Neutrophil (primary cell): ENCODE measurements around the gene JCHAIN.

Experiments used
- H3K27ac ChIP-seq: fragments of 200-600 bp; sonication (generic); 2 replicates; pipeline ENCODE4 v1.5.1; 2016; ENCODE audit warnings: mild to moderate bottlenecking, moderate library complexity
- H3K27me3 ChIP-seq: fragments of 200-600 bp; sonication (generic); 2 replicates; pipeline ENCODE4 v1.6.0; 2016; ENCODE audit warnings: mild to moderate bottlenecking
- H3K36me3 ChIP-seq: fragments of 200-600 bp; sonication (generic); 2 replicates; pipeline ENCODE4 v1.5.1; 2017
- H3K4me1 ChIP-seq, 2 experiments: fragments of 200-600 bp in 1 of 2; sonication (generic) in 1 of 2; 1 replicate in 1 of 2; 2 replicates in 1 of 2; pipeline versions ENCODE4 v1.5.1 to v1.6.1; 2013 to 2016; ENCODE audit warnings: low read depth in 1 of 2, low read length in 1 of 2, mild to moderate bottlenecking in 1 of 2, moderate library complexity in 1 of 2; ENCODE audit not compliant: control insufficient read depth in 1 of 2, insufficient read depth in 1 of 2
- H3K4me3 ChIP-seq, 2 experiments: fragments of 200-600 bp in 1 of 2; sonication (generic) in 1 of 2; 1 replicate in 1 of 2; 2 replicates in 1 of 2; pipeline ENCODE4 v1.5.1; 2013 to 2016; ENCODE audit warnings: low read depth in 1 of 2, low read length in 1 of 2, mild to moderate bottlenecking in 1 of 2, moderate library complexity in 1 of 2
- H3K9me3 ChIP-seq: fragments of 200-600 bp; sonication (generic); 2 replicates; pipeline ENCODE4 v1.5.1; 2016
- CTCF ChIP-seq: fragments of 200-600 bp; sonication (generic); IDR thresholded peaks from 2 replicates; pipeline ENCODE4 v1.5.1; 2016; ENCODE audit warnings: antibody characterized with exemption

The JCHAIN gene

GRCh38 chr4:70623323-70623722 lies 43.0 kb downstream of the JCHAIN start:
- H3K27ac ChIP-seq, result no peak overlapping the region
- no peaks in the 10 kb centered on the region for H3K4me1 ChIP-seq
- no peaks in the 10 kb centered on the region for H3K36me3 ChIP-seq
- no peaks in the 10 kb centered on the region for H3K9me3 ChIP-seq
- H3K4me3 ChIP-seq, result no peak overlapping the region
- H3K27me3 ChIP-seq, result no peaks in the 10 kb centered on the region
- TF ChIP-seq CTCF, result no peak

- no peaks in the 10 kb centered on the region for H3K4me1 ChIP-seq
- no peak for TF ChIP-seq CTCF
- no peaks in the 10 kb centered on the region for H3K36me3 ChIP-seq
- H3K27me3 ChIP-seq, result no peaks in the 10 kb centered on the region
- no peaks in the 10 kb centered on the region for H3K9me3 ChIP-seq
- no peak overlapping the region for H3K4me3 ChIP-seq
- no peak overlapping the region for H3K27ac ChIP-seq
Observed at GRCh38 chr4:70619778-70620177, 46.5 kb downstream of the JCHAIN start.

- Histone ChIP-seq H3K9me3 (no peaks in the 10 kb centered on the region), H3K27ac (no peak overlapping the region), H3K36me3 (no peaks in the 10 kb centered on the region), H3K4me1 (no peaks in the 10 kb centered on the region), H3K27me3 (no peaks in the 10 kb centered on the region), H3K4me3 (no peak overlapping the region)
- TF ChIP-seq CTCF, result no peak
Observed at GRCh38 chr4:70619288-70619687, 47.0 kb downstream of the JCHAIN start.

DNA sequence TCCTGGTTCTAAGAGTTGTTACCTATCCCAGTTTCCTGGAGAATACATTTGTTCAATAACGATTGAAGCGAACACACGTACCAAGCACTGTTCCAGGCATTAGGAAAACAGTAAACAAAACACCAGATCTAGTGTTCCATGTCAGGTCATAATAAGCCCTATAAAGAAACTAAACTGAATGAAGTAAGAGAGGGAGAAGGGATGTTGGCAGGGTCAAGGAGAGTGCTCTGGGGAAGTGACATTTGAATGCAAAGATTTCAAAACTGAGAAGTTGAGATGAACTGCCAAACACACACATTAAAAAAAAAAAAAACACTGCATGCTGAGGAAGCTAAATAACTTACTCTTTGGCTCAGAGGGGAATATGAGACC lies 52.1 kb downstream of the JCHAIN start:
- H3K4me3 ChIP-seq, result no peak overlapping the region

DNA sequence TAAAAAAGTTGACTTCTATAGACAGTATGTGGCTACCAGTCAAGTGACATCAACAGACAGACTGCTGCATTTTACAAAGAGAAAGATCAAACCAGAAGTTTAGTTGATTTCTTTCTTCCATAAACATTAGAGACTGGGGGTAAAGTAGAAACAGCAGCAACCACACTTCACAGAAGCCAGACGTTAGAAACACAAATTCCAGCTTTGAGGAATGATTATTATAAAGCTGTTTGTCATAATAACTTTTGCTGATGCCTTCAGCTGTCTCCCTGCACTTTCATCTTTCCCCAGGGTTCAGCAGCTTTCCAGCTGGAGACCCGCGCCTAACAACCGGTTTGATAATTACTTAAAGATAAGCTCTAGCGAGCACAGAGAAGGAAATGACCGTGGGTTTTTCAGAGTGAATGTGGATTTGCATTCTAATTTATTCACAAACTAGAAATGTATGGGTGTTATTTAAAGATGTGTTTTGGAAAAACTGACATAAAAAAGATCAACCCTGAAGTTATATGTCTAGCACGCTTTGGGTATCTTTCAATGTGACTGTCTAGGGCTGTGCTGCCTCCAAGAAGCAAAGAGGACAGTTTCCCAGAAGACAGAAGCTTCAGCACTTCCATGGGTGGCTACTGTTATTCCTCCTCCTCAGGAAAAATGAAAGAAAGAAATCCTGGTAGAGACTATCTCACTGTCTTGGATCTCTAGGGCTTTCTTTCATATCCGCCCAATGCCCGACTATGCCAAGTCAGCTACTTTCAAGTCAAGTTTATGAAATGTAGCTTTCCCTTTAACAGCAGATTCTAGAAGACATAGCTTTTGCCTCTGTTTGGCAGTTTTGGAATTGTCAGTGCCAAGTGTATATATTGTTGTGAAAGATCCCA lies 52.8 kb downstream of the JCHAIN start:
- Histone ChIP-seq H3K36me3 (no peaks in the 10 kb centered on the region), H3K27ac (no peak overlapping the region), H3K4me1 (no peaks in the 10 kb centered on the region), H3K4me3 (no peak overlapping the region), H3K9me3 (no peaks in the 10 kb centered on the region), H3K27me3 (peaks cover 9% of the 10 kb centered on the region)
- no peak for TF ChIP-seq CTCF

More for the DNA sequence above, 52.1 kb downstream of the JCHAIN start:
- H3K4me1 ChIP-seq, result no peaks in the 10 kb centered on the region
- H3K9me3 ChIP-seq, result no peaks in the 10 kb centered on the region
- no peak overlapping the region for H3K27ac ChIP-seq
- no peaks in the 10 kb centered on the region for H3K36me3 ChIP-seq
- peaks cover 9% of the 10 kb centered on the region for H3K27me3 ChIP-seq
- no peak for TF ChIP-seq CTCF
